Stomach (tissue), 4 donors: ENCODE data around the gene LAYN.

ENCODE experiments used
- CTCF ChIP-seq, 7 experiments: fragments of 450-650 bp in 4 of 7; fragments of 200-600 bp in 3 of 7; sonication (generic) in 3 of 7; IDR thresholded peaks; one replicate each; pipeline ENCODE4 v1.5.1; 2016 to 2019; ENCODE audit warnings: antibody characterized with exemption in 7 of 7, control low read depth in 2 of 7, mild to moderate bottlenecking in 1 of 7
- EP300 ChIP-seq: sonication (generic); formaldehyde crosslinking; IDR thresholded peaks from one replicate; pipeline ENCODE4 v1.6.1; 2017; ENCODE audit warnings: antibody characterized with exemption
- POLR2A ChIP-seq, 4 donors: fragments of 450-650 bp; IDR thresholded peaks; one replicate each; pipeline ENCODE4 v1.6.1; 2016; ENCODE audit warnings: antibody characterized with exemption in 4 of 4, control low read depth in 2 of 4, mild to moderate bottlenecking in 1 of 4, moderate library complexity in 1 of 4
- POLR2AphosphoS5 ChIP-seq, 3 donors: sonication (generic); formaldehyde crosslinking; IDR thresholded peaks; one replicate each; pipeline ENCODE4 v1.6.1; 2016; ENCODE audit warnings: antibody characterized with exemption in 3 of 3

GRCh38 chr11:111520560-111520959 is 20.0 kb upstream of the LAYN start:
- TF ChIP-seq CTCF (IDR thresholded peaks at IDR 0.05) (no peak), POLR2AphosphoS5 (IDR thresholded peaks at IDR 0.05) (no peak), POLR2A (IDR thresholded peaks at IDR 0.05) (no peak), EP300 (no peak)
